Stimulated activated CD4-positive, alpha-beta T cell treated with anti-CD3 and anti-CD28 coated beads, TNF-alpha, amount 100 ng/mL, for 4 hours (primary cell): ENCODE measurements around the gene ST3GAL4.
A peak's percentile ranks its signal among the peaks of the same experiment; 100 is the strongest.

Experiments used
- DNase-seq, 3 experiments: peaks; one replicate each; pipeline ENCODE4 v3.0.0-alpha.2; 2020; ENCODE audit warnings: low read depth in 3 of 3

The ST3GAL4 gene

GRCh38 chr11:126407682-126408288 is 52.3 kb downstream of the ST3GAL4 start:
- DNase-seq, result no peak

- DNase-seq, result no peak
Measured at GRCh38 chr11:126408496-126408895, 53.0 kb downstream of the ST3GAL4 start.

DNA sequence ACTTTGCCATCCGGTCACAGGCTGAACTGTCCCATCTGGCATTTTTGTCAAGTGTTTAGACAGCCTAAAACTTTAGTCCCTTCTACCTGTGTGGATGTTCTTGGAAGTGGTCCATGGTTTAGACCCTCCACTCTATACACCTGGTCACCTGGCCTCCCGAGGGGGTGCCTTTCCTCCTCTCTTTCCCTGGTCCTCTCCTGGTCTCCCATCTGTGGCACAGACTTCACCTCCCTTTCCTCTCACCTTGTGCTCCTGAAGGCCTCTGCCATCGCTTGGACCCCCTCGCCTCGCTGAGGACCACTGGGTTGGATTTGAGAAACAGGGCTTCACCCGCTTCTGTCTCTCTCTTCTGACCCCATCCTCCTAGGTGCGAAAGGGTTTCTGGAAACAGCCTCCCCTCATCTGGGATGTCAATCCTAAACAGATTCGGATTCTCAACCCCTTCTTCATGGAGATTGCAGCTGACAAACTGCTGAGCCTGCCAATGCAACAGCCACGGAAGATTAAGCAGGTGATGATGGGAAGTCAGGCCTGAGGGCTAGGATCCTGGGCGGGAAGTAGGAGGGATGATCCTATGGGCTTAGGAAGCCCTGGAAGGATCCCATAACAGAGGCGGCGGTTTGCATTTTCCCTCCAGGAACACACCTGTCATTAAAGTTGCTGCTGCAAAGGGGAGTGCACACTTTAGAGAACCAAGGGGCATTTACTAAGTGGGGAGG is 53.6 kb downstream of the ST3GAL4 start:
- no peak for DNase-seq

GRCh38 chr11:126409620-126409985 is 54.1 kb downstream of the ST3GAL4 start:
- DNase-seq, result no peak

DNA sequence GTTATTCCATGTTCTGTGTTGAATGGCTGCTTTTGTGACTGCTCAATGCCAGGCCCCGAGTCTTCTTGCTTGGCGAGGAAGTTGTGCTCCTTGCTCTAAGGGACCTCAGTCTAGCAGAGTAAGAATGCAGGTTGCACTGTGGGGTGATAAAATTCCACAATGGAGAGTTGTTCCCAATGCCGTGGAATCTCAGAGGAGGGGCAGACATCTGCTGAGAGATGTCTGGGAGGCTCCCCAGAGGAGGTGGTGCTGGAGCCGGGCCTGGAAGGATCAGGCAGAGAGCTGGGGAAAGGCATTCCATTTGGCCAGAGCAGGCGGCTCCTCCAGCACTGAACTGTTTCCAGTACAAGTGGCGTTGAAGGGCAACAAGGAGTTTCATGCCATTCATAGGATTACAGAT is 55.2 kb downstream of the ST3GAL4 start:
- no peak for DNase-seq

DNA sequence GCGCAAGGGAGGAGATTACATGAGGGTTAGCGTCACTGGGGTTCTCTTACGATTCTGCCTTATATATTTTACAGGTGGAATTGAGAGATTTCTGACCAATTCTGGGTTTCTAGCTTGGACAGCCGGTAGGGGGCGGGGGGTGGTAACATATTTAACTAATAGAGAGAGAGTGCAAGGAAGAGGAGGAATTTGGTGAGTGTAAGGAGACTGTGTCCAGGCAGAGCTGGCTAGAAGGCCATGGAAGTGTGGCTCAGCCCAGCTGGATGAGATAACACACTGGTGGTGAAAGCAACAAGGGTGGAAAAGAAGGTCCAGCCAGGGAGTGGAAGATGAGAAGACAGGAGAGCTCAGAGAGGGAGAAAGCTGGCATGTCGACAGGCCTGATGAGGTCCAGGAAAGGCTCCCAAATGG is 56.5 kb downstream of the ST3GAL4 start:
- no peak for DNase-seq

- DNase-seq, result no peak
Measured at GRCh38 chr11:126413426-126413825, 57.9 kb downstream of the ST3GAL4 start.

GRCh38 chr11:126413843-126414405 is 58.4 kb downstream of the ST3GAL4 start:
- no peak for DNase-seq

- no peak for DNase-seq
Measured at GRCh38 chr11:126414615-126415014, 59.1 kb downstream of the ST3GAL4 start.

- DNase-seq, result no peak
Measured at GRCh38 chr11:126415128-126415527, 59.6 kb downstream of the ST3GAL4 start.

DNA sequence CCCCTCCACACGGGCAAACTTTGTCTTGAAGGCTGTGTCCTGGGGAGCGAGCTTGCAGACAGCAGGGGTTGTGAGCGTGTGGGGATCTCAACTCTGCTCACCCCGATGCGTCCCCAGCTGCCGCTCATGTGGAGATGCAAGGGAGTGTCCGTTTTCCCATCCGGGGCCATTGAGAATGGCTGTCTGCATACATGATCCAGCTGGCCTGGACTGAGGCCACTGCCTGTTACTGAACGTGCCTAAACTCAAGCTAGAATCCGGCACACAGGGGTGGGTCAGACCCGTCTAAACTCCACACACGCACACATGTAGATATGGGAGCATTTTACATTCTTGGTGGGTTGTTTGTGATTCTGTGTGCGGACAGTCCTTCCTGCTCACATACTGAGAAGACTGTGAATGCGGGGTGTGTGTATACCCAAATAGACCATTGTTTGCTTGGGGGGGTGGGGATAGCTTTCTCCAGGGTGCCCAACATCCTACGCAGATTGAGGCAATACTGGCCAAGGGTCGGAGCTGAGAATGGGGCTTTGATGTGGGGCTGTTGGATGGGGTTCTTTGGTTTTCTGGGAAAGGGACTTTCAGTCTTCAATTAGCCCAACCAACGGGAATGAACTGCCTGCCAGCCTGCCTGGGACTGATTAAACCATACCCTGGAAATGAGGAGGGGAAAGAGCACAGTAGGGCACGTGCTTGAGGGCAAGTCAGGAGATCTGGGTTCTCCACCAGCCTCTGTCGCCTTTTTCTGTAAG is 60.4 kb downstream of the ST3GAL4 start:
- no peak for DNase-seq

- peak; percentile 36 to 54 (median 46) for DNase-seq
Measured at GRCh38 chr11:126416542-126417090, 61.1 kb downstream of the ST3GAL4 start.

GRCh38 chr11:126417091-126417862 is 61.8 kb downstream of the ST3GAL4 start:
- no peak for DNase-seq

DNA sequence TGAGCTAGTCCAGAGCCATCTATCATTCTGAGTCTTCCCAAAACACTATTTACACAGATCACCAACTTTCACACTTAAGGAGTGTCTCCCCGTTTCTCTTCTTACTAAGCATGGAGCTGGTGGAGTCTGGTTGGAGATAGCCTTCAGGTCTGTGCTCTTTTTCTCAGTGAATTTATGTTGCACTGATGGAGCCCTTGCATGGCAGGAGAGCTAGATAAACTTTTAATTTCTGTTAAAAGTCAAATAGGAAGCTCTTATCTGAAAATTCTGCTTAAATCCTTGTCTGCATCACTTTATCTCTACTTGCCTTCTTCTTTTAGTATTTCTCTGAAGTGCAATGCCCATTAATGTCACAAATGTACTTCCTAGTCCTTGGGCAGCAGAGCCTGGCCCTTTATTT is 63.4 kb downstream of the ST3GAL4 start:
- no peak for DNase-seq

DNA sequence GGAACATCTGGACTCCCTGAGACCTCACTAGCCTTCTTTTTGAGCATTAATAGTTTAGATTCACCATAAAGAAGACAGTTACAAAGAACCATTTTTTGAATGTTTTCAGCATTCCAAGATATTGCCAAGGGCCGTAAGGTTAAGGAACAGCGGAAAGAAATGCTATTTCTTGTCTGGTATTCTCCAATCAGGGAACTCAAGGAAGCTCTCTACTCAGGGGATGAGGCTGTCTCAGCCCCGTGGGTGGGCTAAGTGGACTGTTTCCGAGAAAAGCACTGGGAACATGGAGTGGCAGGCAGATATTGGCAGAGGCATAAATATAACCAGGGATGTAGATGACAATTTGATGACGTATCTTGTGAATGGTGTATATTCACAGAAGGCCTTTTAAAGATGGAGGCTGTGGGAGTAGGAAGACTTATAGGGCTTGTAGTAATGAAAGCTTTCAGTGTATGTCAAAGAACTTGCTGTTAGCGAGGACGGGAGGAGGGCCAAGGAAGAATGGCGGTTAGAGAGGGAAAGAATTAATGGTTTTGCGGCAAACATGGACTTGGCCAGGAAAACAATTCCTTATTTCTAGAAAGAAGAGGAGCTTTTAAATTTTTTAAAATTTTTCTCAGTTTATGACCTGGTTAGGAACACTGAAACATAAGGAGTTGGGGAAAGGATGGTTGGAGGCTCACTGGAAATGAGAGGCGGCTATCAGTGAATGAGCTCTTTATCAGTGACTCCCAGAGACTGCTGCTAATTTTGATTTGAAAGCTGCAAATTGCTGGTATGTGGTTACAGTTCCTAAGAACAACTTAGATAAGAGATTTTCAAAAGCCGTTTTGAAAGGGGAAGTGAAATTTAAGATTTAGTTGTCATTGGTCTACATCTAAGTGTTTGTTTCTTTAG is 64.6 kb downstream of the ST3GAL4 start:
- no peak for DNase-seq

GRCh38 chr11:126420698-126421256 is 65.3 kb downstream of the ST3GAL4 start:
- no peak for DNase-seq

DNA sequence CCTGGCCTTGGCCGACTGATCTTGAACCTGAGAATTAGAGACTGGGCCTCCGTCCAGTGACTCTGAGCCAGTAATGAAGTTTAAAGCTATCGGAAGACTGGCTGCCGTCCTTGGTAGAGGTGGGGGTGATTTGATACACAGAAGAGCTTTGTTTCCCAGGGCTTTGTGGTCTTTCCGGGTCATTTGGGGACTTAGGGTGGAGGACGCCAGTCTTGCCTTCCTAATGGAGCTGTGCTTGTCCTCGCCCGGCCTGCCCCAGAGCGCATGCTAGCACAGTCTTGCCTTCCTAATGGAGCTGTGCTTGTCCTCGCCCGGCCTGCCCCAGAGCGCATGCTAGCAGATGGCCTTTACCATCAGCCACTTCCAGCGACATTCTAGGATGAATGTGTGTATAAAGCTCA is 65.8 kb downstream of the ST3GAL4 start:
- no peak for DNase-seq

GRCh38 chr11:126422446-126422845 is 67.0 kb downstream of the ST3GAL4 start:
- no peak for DNase-seq

- DNase-seq, result no peak
Measured at GRCh38 chr11:126423154-126423553, 67.7 kb downstream of the ST3GAL4 start.

- no peak for DNase-seq
Measured at GRCh38 chr11:126423743-126424142, 68.3 kb downstream of the ST3GAL4 start.
